GM10248 (cell line): ENCODE results near the gene TAL1.

Experiments used
- CTCF ChIA-PET: fragments of 300-600 bp; sonication (Branson Sonifier 250); formaldehyde crosslinking; extraction: SDS; loops from one replicate; lab custom pipeline; 2021; ENCODE audit warnings: antibody characterized with exemption; lab: Yijun Ruan, JAX
- POLR2A ChIA-PET: fragments of 350-650 bp; sonication (Branson Sonifier 250); formaldehyde crosslinking; extraction: SDS; loops from one replicate; lab custom pipeline; 2020; ENCODE audit warnings: antibody characterized with exemption; lab: Yijun Ruan, JAX
- DNase-seq: peaks from one replicate; pipeline ENCODE4 v3.0.0; 2012; ENCODE audit errors: extremely low spot score
- TF ChIP-seq, protein P1 (sequence below): IDR thresholded peaks from 2 replicates; pipeline ENCODE4 v1.5.1; 2012; ENCODE audit warnings: mild to moderate bottlenecking, low read depth; ENCODE audit errors: extremely low read depth, missing control alignments, control extremely low read depth

TAL1 gene

DNA sequence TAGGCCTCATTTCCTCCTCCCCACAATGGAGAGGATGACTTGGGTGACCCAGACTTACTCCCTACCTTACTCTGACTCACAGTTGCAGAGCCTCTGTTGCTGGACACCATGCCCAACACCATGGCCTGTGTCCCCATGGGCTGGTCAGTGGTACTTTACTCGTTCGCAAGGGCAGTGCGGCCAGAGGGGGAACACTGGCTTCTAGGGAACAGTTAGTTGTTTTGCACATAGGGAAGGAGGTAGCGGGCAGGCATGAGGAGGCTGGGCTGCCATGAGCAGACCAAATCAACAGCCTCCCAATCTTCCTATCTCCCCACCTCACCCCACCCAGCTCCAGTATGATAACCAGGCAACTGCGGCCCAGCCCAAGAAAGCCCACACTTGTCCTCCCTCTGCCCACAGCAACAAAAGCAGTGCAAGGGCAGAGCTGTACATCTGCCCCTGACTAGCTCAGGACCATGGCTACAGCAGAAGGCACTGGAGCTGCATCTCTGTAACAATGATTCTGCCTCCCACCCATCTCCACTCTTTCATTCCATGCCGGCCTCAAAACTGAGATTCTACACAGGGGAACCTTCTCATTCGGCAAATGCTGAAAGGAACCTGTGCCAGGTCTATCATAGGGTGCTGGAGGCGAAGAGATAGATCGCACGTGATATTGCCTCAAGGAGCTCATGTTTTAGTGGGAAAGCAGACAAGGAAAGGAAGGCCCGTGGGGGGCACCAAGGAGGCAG lies 18.6 kb downstream of the TAL1 start:
- ChIA-PET CTCF (interaction anchor here (1.2 to 3.9 kb wide), 3 partner anchors 13 to 34 kb away, joined by 3 to 17 read pairs (median 6); no protein-coding TSS in a partner anchor), POLR2A (no interaction called here)

DNA sequence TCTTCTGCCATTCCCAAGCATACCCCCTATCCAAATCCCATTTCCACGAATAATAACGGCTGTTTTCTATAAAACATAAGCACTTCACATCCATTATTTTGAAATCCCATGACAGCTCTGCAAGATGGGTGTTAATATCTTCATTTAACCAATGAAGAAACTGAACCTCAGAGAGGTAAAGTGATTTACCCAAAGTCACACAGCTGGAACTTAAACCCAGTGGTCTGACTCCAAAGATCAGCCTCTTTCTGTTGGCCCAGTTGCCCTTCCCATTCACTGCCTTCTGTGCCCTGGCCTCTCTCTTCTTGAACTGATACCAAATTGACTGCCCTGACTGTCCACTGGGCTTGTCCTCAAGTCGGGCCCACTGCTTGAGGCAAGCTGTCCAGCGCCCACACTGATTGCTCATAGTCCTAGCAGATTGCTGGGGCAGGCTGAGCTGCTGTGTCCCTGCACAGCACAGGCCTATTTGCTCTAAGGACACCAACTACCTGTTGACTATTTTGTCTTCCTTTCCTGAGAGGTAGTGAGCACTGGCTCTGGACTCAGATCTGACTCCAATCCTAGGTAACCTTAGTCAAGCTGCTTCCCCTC lies 19.3 kb downstream of the TAL1 start:
- DNase-seq, result no peak
- TF ChIP-seq, protein P1, sequence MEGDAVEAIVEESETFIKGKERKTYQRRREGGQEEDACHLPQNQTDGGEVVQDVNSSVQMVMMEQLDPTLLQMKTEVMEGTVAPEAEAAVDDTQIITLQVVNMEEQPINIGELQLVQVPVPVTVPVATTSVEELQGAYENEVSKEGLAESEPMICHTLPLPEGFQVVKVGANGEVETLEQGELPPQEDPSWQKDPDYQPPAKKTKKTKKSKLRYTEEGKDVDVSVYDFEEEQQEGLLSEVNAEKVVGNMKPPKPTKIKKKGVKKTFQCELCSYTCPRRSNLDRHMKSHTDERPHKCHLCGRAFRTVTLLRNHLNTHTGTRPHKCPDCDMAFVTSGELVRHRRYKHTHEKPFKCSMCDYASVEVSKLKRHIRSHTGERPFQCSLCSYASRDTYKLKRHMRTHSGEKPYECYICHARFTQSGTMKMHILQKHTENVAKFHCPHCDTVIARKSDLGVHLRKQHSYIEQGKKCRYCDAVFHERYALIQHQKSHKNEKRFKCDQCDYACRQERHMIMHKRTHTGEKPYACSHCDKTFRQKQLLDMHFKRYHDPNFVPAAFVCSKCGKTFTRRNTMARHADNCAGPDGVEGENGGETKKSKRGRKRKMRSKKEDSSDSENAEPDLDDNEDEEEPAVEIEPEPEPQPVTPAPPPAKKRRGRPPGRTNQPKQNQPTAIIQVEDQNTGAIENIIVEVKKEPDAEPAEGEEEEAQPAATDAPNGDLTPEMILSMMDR, result no peak
- POLR2A ChIA-PET, result no interaction called here
- CTCF ChIA-PET, result interaction anchor here (1.0 to 3.9 kb wide), 4 partner anchors 14 to 34 kb away, joined by 3 to 17 read pairs (median 5); no protein-coding TSS in a partner anchor

More for the DNA sequence above, 18.6 kb downstream of the TAL1 start:
- TF ChIP-seq, protein P1, result no peak
- DNase-seq, result no peak

DNA sequence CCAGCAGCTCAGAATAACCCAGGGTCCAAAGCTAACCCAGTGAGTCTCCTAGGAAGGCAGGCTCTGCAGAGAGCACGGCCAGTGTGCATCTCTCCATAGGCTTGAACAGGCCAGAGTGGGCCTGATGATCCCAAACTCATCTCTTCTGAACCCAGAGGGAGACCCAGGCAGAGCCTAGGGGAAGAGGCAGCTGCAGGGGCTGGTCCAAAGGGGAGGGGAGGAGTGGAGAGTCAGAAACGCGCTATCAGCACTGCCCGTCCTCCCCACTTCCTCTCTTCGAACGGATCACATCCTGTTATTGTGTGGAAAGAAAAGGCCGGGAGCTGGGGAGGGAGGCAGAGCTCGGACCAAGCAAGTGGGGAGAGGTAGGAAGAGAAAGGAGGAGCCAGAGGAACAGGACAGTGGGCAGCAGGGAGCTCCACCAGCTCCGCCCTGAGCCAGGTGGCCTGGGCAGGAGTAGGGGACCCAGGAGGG lies 20.2 kb downstream of the TAL1 start:
- CTCF ChIA-PET, result interaction anchor here (1.0 to 2.3 kb wide), 4 partner anchors 18 to 514 kb away, joined by 3 to 12 read pairs (median 4); no protein-coding TSS in a partner anchor
- DNase-seq, result no peak
- TF ChIP-seq, protein P1, result no peak
- POLR2A ChIA-PET, result no interaction called here

DNA sequence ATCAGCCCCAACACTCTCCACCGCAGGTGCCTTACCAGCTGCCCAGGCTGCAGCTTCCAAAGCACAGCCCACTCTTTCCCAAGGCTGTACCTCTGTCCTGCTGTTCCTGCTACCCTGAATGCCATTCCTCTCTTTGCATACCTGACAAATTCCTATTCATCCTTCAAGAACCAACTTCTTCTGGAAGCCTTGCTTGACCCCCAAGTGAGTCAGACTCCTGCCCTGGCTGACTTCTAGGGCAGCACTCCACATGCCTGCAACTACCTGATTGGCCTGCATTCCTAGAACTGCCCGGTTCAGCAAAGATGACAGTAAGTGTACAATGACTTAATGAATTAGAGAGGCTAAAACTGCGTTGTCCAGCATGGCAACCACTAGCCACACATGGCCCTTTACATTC lies 21.4 kb downstream of the TAL1 start:
- DNase-seq, result no peak
- TF ChIP-seq, protein P1, result no peak
- ChIA-PET POLR2A (no interaction called here), CTCF (interaction anchor here (0.7 to 2.3 kb wide), 4 partner anchors 11 to 515 kb away, joined by 3 to 12 read pairs (median 3); no protein-coding TSS in a partner anchor)

DNA sequence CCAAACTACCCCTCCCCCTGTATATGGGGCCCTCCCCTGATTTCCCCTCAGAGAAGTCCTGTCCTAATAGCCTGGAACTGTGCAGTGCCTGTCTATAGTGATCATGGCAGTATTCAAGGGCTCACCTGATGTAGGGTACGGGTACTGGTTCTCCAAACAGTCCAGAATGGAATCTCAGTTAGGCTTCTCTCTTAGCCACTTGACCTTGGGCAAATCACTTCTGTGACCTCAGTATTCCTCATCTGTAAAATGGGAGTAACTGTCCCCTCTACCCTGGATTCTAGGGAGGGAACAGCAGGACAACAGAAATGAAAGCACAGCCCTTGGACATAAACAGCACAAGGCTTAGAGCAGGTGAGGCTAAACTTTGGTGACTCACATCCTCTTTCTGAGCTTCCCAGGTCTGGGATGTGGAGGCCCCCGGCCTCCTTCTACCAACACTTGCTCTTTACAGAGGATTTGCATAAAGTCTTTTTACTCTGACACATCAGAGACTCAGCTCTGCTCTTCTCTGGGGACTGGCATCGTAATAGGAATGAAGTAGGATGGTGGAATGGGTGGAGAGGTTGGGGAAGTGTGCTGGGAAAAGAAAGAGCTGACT lies 22.2 kb downstream of the TAL1 start:
- ChIA-PET CTCF (interaction anchor here (0.7 to 2.3 kb wide), 5 partner anchors 10 to 228 kb away, joined by 3 to 12 read pairs (median 3); no protein-coding TSS in a partner anchor), POLR2A (no interaction called here)
- TF ChIP-seq, protein P1, result no peak
- DNase-seq, result no peak

DNA sequence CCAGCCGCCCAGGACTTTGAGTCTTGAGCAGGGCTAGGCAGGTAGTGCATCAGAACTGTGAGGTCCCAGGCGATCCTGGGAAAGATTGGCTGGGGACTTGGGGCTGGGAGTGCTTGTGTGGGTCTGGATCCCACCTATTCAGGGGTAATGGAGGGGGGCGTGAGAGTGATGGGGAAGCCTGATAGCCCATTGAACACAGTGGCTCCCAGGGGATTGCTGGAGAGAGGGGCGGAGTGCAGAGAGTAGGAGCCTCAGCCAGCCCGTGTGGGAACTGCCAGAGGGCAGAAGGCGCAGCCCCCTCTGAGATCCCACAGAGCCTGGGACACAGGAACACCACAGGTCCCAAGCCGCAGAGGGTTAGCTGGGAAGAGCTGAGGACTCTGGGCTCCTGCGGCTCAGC lies 22.9 kb downstream of the TAL1 start:
- TF ChIP-seq, protein P1, result no peak
- CTCF ChIA-PET, result interaction anchor here (1.1 kb wide), 1 partner anchor 16 kb away, joined by 7 read pairs; no protein-coding TSS in a partner anchor

More for the DNA sequence above, 22.9 kb downstream of the TAL1 start:
- no peak for DNase-seq
- POLR2A ChIA-PET, result no interaction called here
